ENCODE results near the gene BCOR.
A peak's percentile ranks its signal among the peaks of the same experiment; 100 is the strongest.

BCOR gene

GRCh38 chrX:40112996-40113395 lies 15.2 kb upstream of the BCOR start:
- no peak for DNase-seq (ENCODE audit: low read depth)

- no peak for DNase-seq (ENCODE audit: low read depth)
Measured at GRCh38 chrX:40111868-40112267, 14.1 kb upstream of the BCOR start.

- peak; percentile 57 for DNase-seq (ENCODE audit: low read depth)
Measured at GRCh38 chrX:40109288-40110008, 11.7 kb upstream of the BCOR start.

GRCh38 chrX:40108959-40109287 lies 11.2 kb upstream of the BCOR start:
- DNase-seq (ENCODE audit: low read depth), result peak; percentile 80

- DNase-seq (ENCODE audit: low read depth), result no peak
Measured at GRCh38 chrX:40108162-40108958, 10.6 kb upstream of the BCOR start.

- DNase-seq (ENCODE audit: low read depth), result peak; percentile 63
Measured at GRCh38 chrX:40107291-40108161, 9.8 kb upstream of the BCOR start.

GRCh38 chrX:40106676-40107290 lies 9.0 kb upstream of the BCOR start:
- no peak for DNase-seq (ENCODE audit: low read depth)

GRCh38 chrX:40105835-40106675 lies 8.3 kb upstream of the BCOR start:
- peak; percentile 63 for DNase-seq (ENCODE audit: low read depth)

- peak; percentile 43 for DNase-seq (ENCODE audit: low read depth)
Measured at GRCh38 chrX:40104985-40105834, 7.5 kb upstream of the BCOR start.

GRCh38 chrX:40104630-40104984 lies 6.8 kb upstream of the BCOR start:
- peak; percentile 76 for DNase-seq (ENCODE audit: low read depth)

GRCh38 chrX:40103565-40104323 lies 6.0 kb upstream of the BCOR start:
- DNase-seq (ENCODE audit: low read depth), result no peak

- no peak for DNase-seq (ENCODE audit: low read depth)
Measured at GRCh38 chrX:40102393-40103381, 4.9 kb upstream of the BCOR start.

GRCh38 chrX:40101430-40101802 lies 3.7 kb upstream of the BCOR start:
- DNase-seq (ENCODE audit: low read depth), result no peak

- no peak for DNase-seq (ENCODE audit: low read depth)
Measured at GRCh38 chrX:40100537-40101429, 3.0 kb upstream of the BCOR start.

- peak; percentile 42 for DNase-seq (ENCODE audit: low read depth)
Measured at GRCh38 chrX:40100141-40100536, 2.4 kb upstream of the BCOR start.

GRCh38 chrX:40099055-40099958 lies 1.5 kb upstream of the BCOR start:
- DNase-seq (ENCODE audit: low read depth), result peak; percentile 29

Data from EH (cell line).